HCT116 (cell line): ENCODE measurements around the gene OLAH. TPM values are rescaled to one million over a fixed set of nuclear protein-coding genes. Genes with fewer than 3 reads are reported as not detected.

Source experiments
- ATAC-seq: fragments of 200-7000 bp; cut with Tn5 transposase; 2 replicates; pipeline ENCODE4 v1.9.1; 2020; ENCODE audit warnings: mild to moderate bottlenecking, moderate library complexity
- BruUV-seq: library from RNA; stranded (reverse); fragments of 400-500 nt; replicated peaks from 2 replicates; lab custom pipeline; 2021; lab: Mats Ljungman, UMichigan
- CTCF ChIA-PET: fragments of 300-600 bp; sonication (Branson Sonifier 250); formaldehyde crosslinking; loops from one replicate; lab custom pipeline; 2021; ENCODE audit warnings: antibody characterized with exemption; lab: Charles Lee
- POLR2A ChIA-PET: fragments of 300-600, 350-600 bp; sonication (Branson Sonifier 250); formaldehyde crosslinking; loops from one replicate; lab custom pipeline; 2021; ENCODE audit warnings: antibody characterized with exemption; lab: Charles Lee
- RAD21 ChIA-PET, 2 experiments: fragments of 300-600 bp; sonication (Branson Sonifier 250); formaldehyde crosslinking; loops; one replicate each; lab custom pipeline; 2023; ENCODE audit warnings: low total read pairs in 2 of 2; ENCODE audit not compliant: uncharacterized antibody in 2 of 2, unreplicated experiment in 2 of 2, low non-redundant PET in 1 of 2; lab: Charles Lee
- DNase-seq: peaks from one replicate; pipeline ENCODE4 v3.0.0-alpha.2; 2010; ENCODE audit warnings: low read depth, low spot score
- H2AFZ ChIP-seq: fragments of 200-600 bp; shearing (Covaris generic), sonication (generic); 2 replicates; pipeline ENCODE4 v1.6.1; 2017; ENCODE audit warnings: low read depth, mixed run types, mixed read lengths, antibody characterized with exemption, low read length; ENCODE audit not compliant: poor library complexity, severe bottlenecking
- H3K27ac ChIP-seq: 2 replicates; pipeline ENCODE4 v1.5.1; 2012; ENCODE audit warnings: low read depth, low read length
- H3K27me3 ChIP-seq: fragments of 200-600 bp; sonication (generic); 2 replicates; pipeline ENCODE4 v1.6.1; 2016; ENCODE audit warnings: mixed run types, low read length, mixed read lengths; ENCODE audit not compliant: insufficient read depth
- H3K36me3 ChIP-seq, 2 experiments: fragments of 200-500 bp in 1 of 2; fragments of 200-600 bp in 1 of 2; sonication (Bioruptor generic) in 1 of 2; sonication (generic) in 1 of 2; 2 replicates each; pipeline versions ENCODE4 v1.5.1 to v1.6.1; 2014 to 2016; ENCODE audit warnings: low read length in 2 of 2, inconsistent platforms in 1 of 2, mixed read lengths in 1 of 2, mixed run types in 1 of 2; ENCODE audit not compliant: insufficient read depth in 2 of 2, control insufficient read depth in 1 of 2
- H3K4me1 ChIP-seq, 2 experiments: fragments of 200-600 bp in 1 of 2; sonication (generic) in 1 of 2; 2 replicates each; pipeline versions ENCODE4 v1.5.1 to v1.6.1; 2012 to 2017; ENCODE audit warnings: low read length in 2 of 2, inconsistent platforms in 1 of 2, mild to moderate bottlenecking in 1 of 2, mixed read lengths in 1 of 2, mixed run types in 1 of 2, moderate library complexity in 1 of 2; ENCODE audit not compliant: insufficient read depth in 2 of 2, control insufficient read depth in 1 of 2
- H3K4me2 ChIP-seq: fragments of 200-600 bp; sonication (generic); 2 replicates; pipeline ENCODE4 v1.6.1; 2017; ENCODE audit warnings: mixed run types, low read length, mixed read lengths
- H3K4me3 ChIP-seq, 2 experiments: fragments of 200-600 bp in 1 of 2; sonication (generic) in 1 of 2; replicated peaks in 1 of 2; 2 replicates each; pipeline ENCODE4 v1.5.1; 2011 to 2016; ENCODE audit warnings: low read length in 2 of 2, control low read depth in 1 of 2, low read depth in 1 of 2, mild to moderate bottlenecking in 1 of 2, mixed read lengths in 1 of 2, mixed run types in 1 of 2
- H3K79me2 ChIP-seq: fragments of 200-600 bp; sonication (generic); 2 replicates; pipeline ENCODE4 v1.6.1; 2017; ENCODE audit warnings: mild to moderate bottlenecking, mixed run types, low read length, moderate library complexity, mixed read lengths; ENCODE audit not compliant: insufficient read depth
- H3K9ac ChIP-seq: fragments of 200-600 bp; sonication (generic); 2 replicates; pipeline ENCODE4 v1.6.1; 2016; ENCODE audit warnings: low read length, mixed read lengths
- H3K9me2 ChIP-seq: fragments of 200-600 bp; sonication (generic), shearing (Covaris generic); 2 replicates; pipeline ENCODE4 v1.6.1; 2017; ENCODE audit warnings: mixed run types, mild to moderate bottlenecking, moderate library complexity; ENCODE audit not compliant: insufficient read depth
- H3K9me3 ChIP-seq, 2 experiments: fragments of 200-500 bp in 1 of 2; fragments of 200-600 bp in 1 of 2; sonication (Bioruptor generic) in 1 of 2; sonication (generic) in 1 of 2; 2 replicates each; pipeline ENCODE4 v1.6.1; 2014 to 2017; ENCODE audit warnings: low read length in 2 of 2, mixed read lengths in 2 of 2, inconsistent platforms in 1 of 2, low read depth in 1 of 2, mild to moderate bottlenecking in 1 of 2, mixed run types in 1 of 2, moderate library complexity in 1 of 2; ENCODE audit not compliant: control insufficient read depth in 1 of 2, insufficient read depth in 1 of 2
- H4K20me1 ChIP-seq: fragments of 200-600 bp; sonication (generic), shearing (Covaris generic); 2 replicates; pipeline ENCODE4 v1.6.1; 2017; ENCODE audit warnings: mixed run types, mild to moderate bottlenecking, moderate library complexity; ENCODE audit not compliant: insufficient read depth
- ATF3 ChIP-seq: IDR thresholded peaks from 2 replicates; pipeline ENCODE4 v1.6.1; 2012
- CBX3 ChIP-seq: IDR thresholded peaks from 2 replicates; pipeline ENCODE4 v1.6.1; 2012; ENCODE audit warnings: low read depth
- CEBPB ChIP-seq: IDR thresholded peaks from 2 replicates; pipeline ENCODE4 v1.6.1; 2012; ENCODE audit warnings: low read depth
- CTCF ChIP-seq, 3 experiments: fragments of 200-600 bp in 1 of 3; sonication (generic) in 1 of 3; IDR thresholded peaks in 2 of 3; conservative IDR thresholded peaks in 1 of 3; 2 replicates each; pipeline ENCODE4 v1.5.1; 2012 to 2017; ENCODE audit warnings: low read depth in 2 of 3, low read length in 2 of 3, antibody characterized with exemption in 1 of 3, borderline replicate concordance in 1 of 3, control low read depth in 1 of 3, mild to moderate bottlenecking in 1 of 3, mixed read lengths in 1 of 3, mixed run types in 1 of 3, moderate library complexity in 1 of 3; ENCODE audit not compliant: insufficient read depth in 1 of 3
- EGR1 ChIP-seq: IDR thresholded peaks from 2 replicates; pipeline ENCODE4 v1.6.1; 2012; ENCODE audit warnings: low read depth
- ELF1 ChIP-seq: IDR thresholded peaks from 2 replicates; pipeline ENCODE4 v1.6.1; 2012; ENCODE audit warnings: low read depth, borderline replicate concordance
- EZH2phosphoT487 ChIP-seq: fragments of 200-600 bp; IDR thresholded peaks from 2 replicates; pipeline ENCODE4 v1.6.1; 2018; ENCODE audit warnings: antibody characterized with exemption, borderline replicate concordance
- JUND ChIP-seq: IDR thresholded peaks from 2 replicates; pipeline ENCODE4 v1.6.1; 2012
- MAX ChIP-seq: IDR thresholded peaks from 2 replicates; pipeline ENCODE4 v1.6.1; 2012
- POLR2A ChIP-seq: IDR thresholded peaks from 2 replicates; pipeline ENCODE4 v1.7.0; 2011; ENCODE audit warnings: borderline replicate concordance; ENCODE audit not compliant: insufficient read depth, insufficient read length; ENCODE audit errors: extremely low read depth
- SIN3A ChIP-seq: IDR thresholded peaks from 2 replicates; pipeline ENCODE4 v1.6.1; 2012; ENCODE audit warnings: low read depth
- SP1 ChIP-seq: IDR thresholded peaks from 2 replicates; pipeline ENCODE4 v1.6.1; 2012; ENCODE audit warnings: low read depth
- TCF7L2 ChIP-seq: IDR thresholded peaks from 2 replicates; pipeline ENCODE4 v1.7.0; 2011; ENCODE audit warnings: borderline replicate concordance, inconsistent platforms; ENCODE audit not compliant: insufficient read depth, insufficient read length; ENCODE audit errors: extremely low read depth
- YY1 ChIP-seq: IDR thresholded peaks from 2 replicates; pipeline ENCODE4 v1.6.1; 2011; ENCODE audit warnings: low read length, low read depth, moderate library complexity, mild to moderate bottlenecking; ENCODE audit not compliant: insufficient replicate concordance; ENCODE audit errors: extremely low read depth
- ZFX ChIP-seq: fragments of 450-650 bp; IDR thresholded peaks from 2 replicates; pipeline ENCODE4 v1.6.1; 2017
- ZNF274 ChIP-seq: fragments of 200-500 bp; sonication (Bioruptor generic); IDR thresholded peaks from 2 replicates; pipeline ENCODE4 v1.6.1; 2014; ENCODE audit warnings: mild to moderate bottlenecking, low read depth, low read length, inconsistent platforms
- intact Hi-C: fragments of 100-400 bp; cut with micrococcal nuclease; formaldehyde crosslinking; loops from 2 replicates; pipeline ENCODE4 v1.10.0; 2022
- total RNA-seq: library from RNA; stranded (reverse); gene quantifications from one replicate; pipeline ENCODE4 v1.2.1, GENCODE V29; 2021; ENCODE audit not compliant: unreplicated experiment

The OLAH gene
- total RNA-seq, 1 experiment from 2014 or later: not detected

GRCh38 chr10:15072358-15072757 lies 28.6 kb downstream of the OLAH start:
- POLR2A ChIA-PET: no interaction called here
- H3K9ac ChIP-seq: no peak overlapping the region
- no peak overlapping the region for H3K4me2 ChIP-seq
- DNase-seq: no peak
- no peaks in the 10 kb centered on the region for H3K27me3 ChIP-seq
- H3K4me3 ChIP-seq: no peak overlapping the region
- intact Hi-C loops: no loop called here
- ATAC-seq: no peak
- no peaks in the 10 kb centered on the region for H3K9me2 ChIP-seq
- no peaks in the 10 kb centered on the region for H3K79me2 ChIP-seq
- no peak for TF ChIP-seq EGR1
- no peak for TF ChIP-seq POLR2A
- no peak for TF ChIP-seq MAX
- TF ChIP-seq CBX3: no peak
- TF ChIP-seq ATF3: no peak
- no peak for TF ChIP-seq ZFX
- no peak for TF ChIP-seq SP1
- no peaks in the 10 kb centered on the region for H3K9me3 ChIP-seq
- RAD21 ChIA-PET: no interaction called here
- no peaks in the 10 kb centered on the region for H4K20me1 ChIP-seq
- no peak overlapping the region for H3K27ac ChIP-seq
- CTCF ChIA-PET: no interaction called here
- no peak overlapping the region for H2AFZ ChIP-seq
- H3K4me1 ChIP-seq: no peaks in the 10 kb centered on the region
- no peaks in the 10 kb centered on the region for H3K36me3 ChIP-seq
- BruUV-seq: no TSS peak

- RAD21 ChIA-PET: no interaction called here
- no peak overlapping the region for H3K4me3 ChIP-seq
- intact Hi-C loops: no loop called here
- no peaks in the 10 kb centered on the region for H3K79me2 ChIP-seq
- H4K20me1 ChIP-seq: no peaks in the 10 kb centered on the region
- no peak overlapping the region for H3K4me2 ChIP-seq
- CTCF ChIA-PET: no interaction called here
- no peaks in the 10 kb centered on the region for H3K9me2 ChIP-seq
- H3K27ac ChIP-seq: no peak overlapping the region
- DNase-seq: no peak
- no peaks in the 10 kb centered on the region for H3K9me3 ChIP-seq
- POLR2A ChIA-PET: no interaction called here
- no TSS peak for BruUV-seq
- no peaks in the 10 kb centered on the region for H3K27me3 ChIP-seq
- no peaks in the 10 kb centered on the region for H3K4me1 ChIP-seq
- H3K36me3 ChIP-seq: no peaks in the 10 kb centered on the region
- no peak for ATAC-seq
- no peak overlapping the region for H2AFZ ChIP-seq
- no peak overlapping the region for H3K9ac ChIP-seq
- TF ChIP-seq EGR1 (no peak), ELF1 (no peak), TCF7L2 (no peak), ZNF274 (no peak), JUND (no peak), ATF3 (no peak), EZH2phosphoT487 (no peak), ZFX (no peak), POLR2A (no peak), CEBPB (no peak), CTCF (IDR thresholded peaks at IDR 0.05 in 2 of 3, conservative IDR thresholded peaks at IDR 0.05 in 1 of 3; ENCODE audit: borderline replicate concordance in 1 of 3, insufficient read depth in 1 of 3, low read depth in 2 of 3, low read length in 2 of 3) (no peak), SIN3A (no peak), YY1 (no peak)
Measured at GRCh38 chr10:15075421-15075820, 31.7 kb downstream of the OLAH start.
